ENCODE measurements around the gene LSAMP. TPM values are rescaled to one million over a fixed set of nuclear protein-coding genes. Genes with fewer than 3 reads are reported as not detected.

LSAMP gene
- total RNA-seq, 6 experiments from 2014 or later, result under 0.01 to 0.22 (median 0.12) TPM; not detected in 1

- Histone ChIP-seq H3K27me3 (no peaks in the 10 kb centered on the region), H3K27ac (no peak overlapping the region), H3K36me3 (no peaks in the 10 kb centered on the region), H3K9me3 (no peaks in the 10 kb centered on the region), H3K4me1 (no peaks in the 10 kb centered on the region), H3K4me3 (no peak overlapping the region)
- 46% methylated on average over 1 of the region's 1 CpG for WGBS (ENCODE audit: insufficient coverage, low coverage, low lambda C conversion rate, missing lambda C conversion rate)
- TF ChIP-seq CTCF (IDR thresholded peaks at IDR 0.05), result no peak
- no peak for TF ChIP-seq POLR2A (IDR thresholded peaks at IDR 0.05)
- ATAC-seq (no peak), DNase-seq (no peak)
- intact Hi-C loops (cut with DNase I), result no loop called here
Measured at GRCh38 chr3:116285781-116286421, 159.4 kb downstream of the LSAMP start.

GRCh38 chr3:116281313-116282143 lies 163.8 kb downstream of the LSAMP start:
- Histone ChIP-seq H3K36me3 (no peaks in the 10 kb centered on the region), H3K9me3 (no peaks in the 10 kb centered on the region), H3K27ac (no peak overlapping the region), H3K27me3 (no peaks in the 10 kb centered on the region), H3K4me1 (no peaks in the 10 kb centered on the region), H3K4me3 (no peak overlapping the region)
- WGBS (ENCODE audit: insufficient coverage, low coverage, low lambda C conversion rate, missing lambda C conversion rate), result 31% methylated on average over 4 of the region's 4 CpGs
- ATAC-seq (no peak), DNase-seq (no peak)
- intact Hi-C loops (cut with DNase I), result no loop called here
- TF ChIP-seq POLR2A (IDR thresholded peaks at IDR 0.05) (no peak), CTCF (IDR thresholded peaks at IDR 0.05) (no peak)

- no peaks in the 10 kb centered on the region for H3K27me3 ChIP-seq
- WGBS (ENCODE audit: insufficient coverage, low coverage, low lambda C conversion rate, missing lambda C conversion rate), result 44% methylated on average over 5 of the region's 5 CpGs
- intact Hi-C loops (cut with DNase I), result no loop called here
- H3K27ac ChIP-seq, result no peak overlapping the region
- H3K9me3 ChIP-seq, result no peaks in the 10 kb centered on the region
- no peaks in the 10 kb centered on the region for H3K36me3 ChIP-seq
- H3K4me3 ChIP-seq, result no peak overlapping the region
- ATAC-seq, result no peak
- no peak for DNase-seq
- no peaks in the 10 kb centered on the region for H3K4me1 ChIP-seq
- TF ChIP-seq CTCF (IDR thresholded peaks at IDR 0.05), result no peak
- no peak for TF ChIP-seq POLR2A (IDR thresholded peaks at IDR 0.05)
Measured at GRCh38 chr3:116280130-116280740, 165.1 kb downstream of the LSAMP start.

- H3K9me3 ChIP-seq, result no peaks in the 10 kb centered on the region
- DNase-seq (no peak), ATAC-seq (no peak)
- intact Hi-C loops (cut with DNase I), result no loop called here
- no peak overlapping the region for H3K4me3 ChIP-seq
- no peaks in the 10 kb centered on the region for H3K36me3 ChIP-seq
- H3K27ac ChIP-seq, result no peak overlapping the region
- 25% methylated on average over 2 of the region's 3 CpGs for WGBS (ENCODE audit: insufficient coverage, low coverage, low lambda C conversion rate, missing lambda C conversion rate)
- H3K27me3 ChIP-seq, result no peaks in the 10 kb centered on the region
- TF ChIP-seq CTCF (IDR thresholded peaks at IDR 0.05) (no peak), POLR2A (IDR thresholded peaks at IDR 0.05) (no peak)
- H3K4me1 ChIP-seq, result no peaks in the 10 kb centered on the region
Measured at GRCh38 chr3:116276675-116277074, 168.6 kb downstream of the LSAMP start.
